HepG2 (cell line): ENCODE data around the gene VRK3. TPM values are rescaled to one million over a fixed set of nuclear protein-coding genes. Genes with fewer than 3 reads are reported as not detected.

ENCODE experiments used
- BORCS8-MEF2B ChIP-seq: sonication (generic); formaldehyde crosslinking; IDR thresholded peaks from 2 replicates; pipeline ENCODE4 v1.8.0; 2022; ENCODE audit warnings: mild to moderate bottlenecking, missing genetic modification reagents
- CENPBD1 ChIP-seq: sonication (generic); formaldehyde crosslinking; IDR thresholded peaks from 2 replicates; pipeline ENCODE4 v1.8.0; 2022; ENCODE audit warnings: missing genetic modification reagents, low read depth, mild to moderate bottlenecking, borderline replicate concordance
- HBP1 ChIP-seq: IDR thresholded peaks from 2 replicates; pipeline ENCODE4 v1.6.1; 2016; ENCODE audit warnings: low read depth, control low read depth
- HDAC1 ChIP-seq: sonication (generic); formaldehyde crosslinking; IDR thresholded peaks from 2 replicates; pipeline ENCODE4 v1.5.1; 2020; ENCODE audit warnings: mild to moderate bottlenecking, missing genetic modification reagents
- HNF1B ChIP-seq: sonication (generic); formaldehyde crosslinking; IDR thresholded peaks from 2 replicates; pipeline ENCODE4 v1.5.1; 2020; ENCODE audit warnings: mild to moderate bottlenecking, moderate library complexity, missing genetic modification reagents
- IRF1 ChIP-seq: sonication (generic); formaldehyde crosslinking; IDR thresholded peaks from 2 replicates; pipeline ENCODE4 v1.4.0; 2020; ENCODE audit warnings: low read depth, mild to moderate bottlenecking, missing genetic modification reagents
- JDP2 ChIP-seq: sonication (generic); formaldehyde crosslinking; IDR thresholded peaks from 2 replicates; pipeline ENCODE4 v1.8.1; 2022; ENCODE audit warnings: missing genetic modification reagents, borderline replicate concordance
- KLF16 ChIP-seq, 2 experiments: sonication (generic) in 1 of 2; formaldehyde crosslinking in 1 of 2; IDR thresholded peaks; 2 replicates each; pipeline versions ENCODE4 v1.6.1 to v1.8.0; 2016 to 2023; ENCODE audit warnings: missing genetic modification reagents in 2 of 2, missing compliant biosample characterization in 1 of 2
- KLF9 ChIP-seq: IDR thresholded peaks from 2 replicates; pipeline ENCODE4 v1.6.1; 2016; ENCODE audit warnings: low read depth
- NFYB ChIP-seq: sonication (generic); formaldehyde crosslinking; IDR thresholded peaks from 2 replicates; pipeline ENCODE4 v1.4.0; 2020; ENCODE audit warnings: missing genetic modification reagents
- NR2F6 ChIP-seq, 2 experiments: IDR thresholded peaks; 2 replicates each; pipeline ENCODE4 v1.6.1; 2016; ENCODE audit warnings: antibody characterized with exemption in 1 of 2, mild to moderate bottlenecking in 1 of 2
- PCBP1 ChIP-seq: fragments of 200-400 bp; formaldehyde crosslinking; IDR thresholded peaks from 2 replicates; pipeline ENCODE4 v1.6.1; 2017; ENCODE audit warnings: mild to moderate bottlenecking, low read depth, low read length, borderline replicate concordance
- POGK ChIP-seq: sonication (generic); formaldehyde crosslinking; conservative IDR thresholded peaks from 2 replicates; pipeline ENCODE4 v1.8.0; 2022; ENCODE audit warnings: mild to moderate bottlenecking, moderate library complexity, missing genetic modification reagents
- TBL1XR1 ChIP-seq: fragments of 150-350 bp; IDR thresholded peaks from 2 replicates; pipeline ENCODE4 v1.6.1; 2014; ENCODE audit warnings: borderline replicate concordance, low read length; ENCODE audit not compliant: partially characterized antibody
- ZBTB20 ChIP-seq: sonication (generic); formaldehyde crosslinking; IDR thresholded peaks from 2 replicates; pipeline ENCODE4 v1.8.1; 2023; ENCODE audit warnings: missing genetic modification reagents, low read depth, mild to moderate bottlenecking, borderline replicate concordance
- ZFP41 ChIP-seq: sonication (generic); formaldehyde crosslinking; IDR thresholded peaks from 2 replicates; pipeline ENCODE4 v1.4.0; 2020; ENCODE audit warnings: mild to moderate bottlenecking, missing genetic modification reagents, borderline replicate concordance
- ZFP82 ChIP-seq: sonication (generic); formaldehyde crosslinking; IDR thresholded peaks from 2 replicates; pipeline ENCODE4 v1.5.1; 2020; ENCODE audit warnings: mild to moderate bottlenecking, missing genetic modification reagents, borderline replicate concordance
- ZKSCAN5 ChIP-seq: sonication (generic); formaldehyde crosslinking; IDR thresholded peaks from 2 replicates; pipeline ENCODE4 v1.5.1; 2020; ENCODE audit warnings: mild to moderate bottlenecking, missing genetic modification reagents
- ZNF460 ChIP-seq: sonication (generic); formaldehyde crosslinking; IDR thresholded peaks from 2 replicates; pipeline ENCODE4 v1.5.1; 2020; ENCODE audit warnings: missing genetic modification reagents, mild to moderate bottlenecking, borderline replicate concordance
- ZNF530 ChIP-seq: sonication (generic); formaldehyde crosslinking; IDR thresholded peaks from 2 replicates; pipeline ENCODE4 v1.5.0; 2020; ENCODE audit warnings: low read depth, mild to moderate bottlenecking, missing genetic modification reagents
- ZNF616 ChIP-seq: sonication (generic); formaldehyde crosslinking; IDR thresholded peaks from 2 replicates; pipeline ENCODE4 v1.5.0; 2020; ENCODE audit warnings: low read depth, mild to moderate bottlenecking, missing genetic modification reagents
- ZNF737 ChIP-seq: sonication (generic); formaldehyde crosslinking; IDR thresholded peaks from 2 replicates; pipeline ENCODE4 v1.5.0; 2020; ENCODE audit warnings: missing genetic modification reagents, mild to moderate bottlenecking, borderline replicate concordance
- ZNF747 ChIP-seq: sonication (generic); formaldehyde crosslinking; IDR thresholded peaks from 2 replicates; pipeline ENCODE4 v1.8.1; 2023; ENCODE audit warnings: missing genetic modification reagents, mild to moderate bottlenecking, borderline replicate concordance
- ZNF850 ChIP-seq: sonication (generic); formaldehyde crosslinking; conservative IDR thresholded peaks from 2 replicates; pipeline ENCODE4 v1.9.0; 2021; ENCODE audit warnings: mild to moderate bottlenecking, missing genetic modification reagents
- polyA plus RNA-seq, 8 experiments: library from polyadenylated mRNA; depleted of rRNA in 3 of 8; stranded (reverse) in 7 of 8; unstranded in 1 of 8; fragments of >200 nt; fragmentation: Illumina TruSeq in 4 of 8; extraction: Trizol in 4 of 8; gene quantifications; 2 replicates each; pipeline versions ENCODE4 v1.2.1 to v1.2.3, GENCODE V29; 2011 to 2016; ENCODE audit warnings: low read depth in 4 of 8, missing spikeins in 1 of 8, mixed read lengths in 1 of 8; ENCODE audit not compliant: insufficient read depth in 1 of 8
- total RNA-seq, 5 experiments: library from RNA; depleted of rRNA; stranded (reverse); fragments of >200 nt; fragmentation: Illumina TruSeq; extraction: Trizol; gene quantifications; 2 replicates each; pipeline ENCODE4 v1.2.3, GENCODE V29; 2016; ENCODE audit warnings: low read depth in 1 of 5

VRK3 gene
- total and polyA plus RNA-seq, 2 of the 13 experiments (the other 11 are each of a cell fraction or from before 2014, with no cell fraction given), result 23.8 to 28.3 TPM

- peak; percentile 100 for TF ChIP-seq CENPBD1 (CRISPR knock-in tag)
- peak; percentile 100 for TF ChIP-seq ZFP82 (CRISPR knock-in tag)
- TF ChIP-seq ZNF850 (CRISPR knock-in tag), result peak; percentile 98
- TF ChIP-seq POGK, result peak; percentile 100
- TF ChIP-seq NFYB (CRISPR knock-in tag), result peak; percentile 78
- TF ChIP-seq KLF16 (CRISPR knock-in tag; IDR thresholded peaks at IDR 0.05), result peak; percentile 99 to 100; a peak in 3 of 4 replicates
- TF ChIP-seq ZBTB20 (CRISPR knock-in tag), result peak; percentile 100
- TF ChIP-seq BORCS8-MEF2B (CRISPR knock-in tag), result peak; percentile 100
- TF ChIP-seq PCBP1, result no peak
- peak; percentile 99 for TF ChIP-seq KLF9 (CRISPR knock-in tag)
- TF ChIP-seq ZNF616 (CRISPR knock-in tag), result peak; percentile 99
- peak; percentile 99 for TF ChIP-seq JDP2
- TF ChIP-seq ZNF747 (CRISPR knock-in tag), result peak; percentile 100
- TF ChIP-seq ZNF737 (CRISPR knock-in tag), result peak; percentile 100
- TF ChIP-seq ZNF530 (CRISPR knock-in tag), result peak; percentile 100
- TF ChIP-seq NR2F6 (IDR thresholded peaks at IDR 0.05), result no peak
- peak; percentile 93 for TF ChIP-seq NR2F6 (CRISPR knock-in tag; IDR thresholded peaks at IDR 0.05)
- TF ChIP-seq HBP1 (CRISPR knock-in tag), result peak; percentile 100
- TF ChIP-seq ZNF460, result peak; percentile 55; the same call in 1 of the 2 replicates
- peak; percentile 100 for TF ChIP-seq ZFP41 (CRISPR knock-in tag)
- peak; percentile 99 for TF ChIP-seq HDAC1 (CRISPR knock-in tag)
- TF ChIP-seq IRF1, result peak; percentile 100
- peak; percentile 96 for TF ChIP-seq HNF1B (CRISPR knock-in tag)
- peak; percentile 96 for TF ChIP-seq ZKSCAN5
- TF ChIP-seq TBL1XR1, result no peak
Observed at GRCh38 chr19:49987159-49987698, 37.9 kb downstream of the VRK3 start (continued).
